ENCODE data around the gene ELMO3. TPM values are rescaled to one million over a fixed set of nuclear protein-coding genes. Genes with fewer than 3 reads are reported as not detected.

ELMO3 gene
- total RNA-seq, 1 donor from 2014 or later, result 4.5 TPM

DNA sequence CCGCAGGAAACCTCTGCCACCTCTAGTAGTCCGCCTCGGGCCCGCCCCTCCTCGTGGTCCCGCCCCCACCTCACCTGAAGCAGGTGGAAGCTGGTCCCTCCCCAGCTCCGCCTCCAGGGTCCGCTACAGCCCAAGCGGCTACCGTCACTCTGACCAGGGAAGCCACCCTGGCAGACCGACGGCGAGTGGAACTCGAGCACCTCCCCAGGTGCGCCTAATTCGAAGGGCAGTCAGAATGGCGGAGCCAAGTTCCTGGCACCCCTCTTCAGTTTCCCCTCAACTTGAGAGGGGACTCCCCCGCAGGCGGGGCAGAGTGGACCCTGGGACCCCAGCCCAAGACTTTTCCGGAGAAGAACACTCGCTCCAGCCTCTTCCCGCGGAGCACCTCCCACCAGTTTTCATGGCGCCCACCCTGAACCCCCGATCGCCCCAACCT is 47.8 kb downstream of the ELMO3 start:
- TF ChIP-seq, protein P1, sequence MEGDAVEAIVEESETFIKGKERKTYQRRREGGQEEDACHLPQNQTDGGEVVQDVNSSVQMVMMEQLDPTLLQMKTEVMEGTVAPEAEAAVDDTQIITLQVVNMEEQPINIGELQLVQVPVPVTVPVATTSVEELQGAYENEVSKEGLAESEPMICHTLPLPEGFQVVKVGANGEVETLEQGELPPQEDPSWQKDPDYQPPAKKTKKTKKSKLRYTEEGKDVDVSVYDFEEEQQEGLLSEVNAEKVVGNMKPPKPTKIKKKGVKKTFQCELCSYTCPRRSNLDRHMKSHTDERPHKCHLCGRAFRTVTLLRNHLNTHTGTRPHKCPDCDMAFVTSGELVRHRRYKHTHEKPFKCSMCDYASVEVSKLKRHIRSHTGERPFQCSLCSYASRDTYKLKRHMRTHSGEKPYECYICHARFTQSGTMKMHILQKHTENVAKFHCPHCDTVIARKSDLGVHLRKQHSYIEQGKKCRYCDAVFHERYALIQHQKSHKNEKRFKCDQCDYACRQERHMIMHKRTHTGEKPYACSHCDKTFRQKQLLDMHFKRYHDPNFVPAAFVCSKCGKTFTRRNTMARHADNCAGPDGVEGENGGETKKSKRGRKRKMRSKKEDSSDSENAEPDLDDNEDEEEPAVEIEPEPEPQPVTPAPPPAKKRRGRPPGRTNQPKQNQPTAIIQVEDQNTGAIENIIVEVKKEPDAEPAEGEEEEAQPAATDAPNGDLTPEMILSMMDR (conservative IDR thresholded peaks at IDR 0.05), result no peak
- no peak overlapping the region for H3K27ac Mint-ChIP-seq (ENCODE audit: unreplicated experiment)
- DNase-seq (ENCODE audit: low read depth, low spot score), result no peak
- H3K9me3 Mint-ChIP-seq, result no peaks in the 10 kb centered on the region
- no peaks in the 10 kb centered on the region for H3K36me3 Mint-ChIP-seq (ENCODE audit: low read depth)
- peaks cover 34% of the 10 kb centered on the region for H3K4me1 Mint-ChIP-seq
- peaks cover 37% of the 10 kb centered on the region for H3K27me3 Mint-ChIP-seq (ENCODE audit: low read depth)
- peak overlapping the region; percentile 85 for H3K4me3 Mint-ChIP-seq

GRCh38 chr16:67247192-67248072 is 48.5 kb downstream of the ELMO3 start, which contains the start of gene FHOD1:
FHOD1 (minus strand) TSS chr16:67247481; CDS start chr16:67247410, 71 bp downstream.
- peak within 1 kb of the TSS; percentile 85 for H3K4me3 Mint-ChIP-seq
- peaks cover 34% of the 10 kb centered on the region for H3K4me1 Mint-ChIP-seq

GRCh38 chr16:67248073-67248400 is 49.1 kb downstream of the ELMO3 start:
- Mint-ChIP-seq H3K4me1 (peaks cover 34% of the 10 kb centered on the region), H3K27me3 (ENCODE audit: low read depth) (peaks cover 38% of the 10 kb centered on the region), H3K36me3 (ENCODE audit: low read depth) (no peaks in the 10 kb centered on the region), H3K9me3 (no peaks in the 10 kb centered on the region), H3K27ac (ENCODE audit: unreplicated experiment) (no peak overlapping the region), H3K4me3 (peak overlapping the region; percentile 85)
- TF ChIP-seq, protein P1 (conservative IDR thresholded peaks at IDR 0.05), result no peak
- DNase-seq (ENCODE audit: low read depth, low spot score), result no peak

More at GRCh38 chr16:67247192-67248072, 48.5 kb downstream of the ELMO3 start, which contains the start of gene FHOD1:
- no peak within 1 kb of the TSS for H3K27ac Mint-ChIP-seq (ENCODE audit: unreplicated experiment)
- peak; percentile 97 for DNase-seq (ENCODE audit: low read depth, low spot score)
- TF ChIP-seq, protein P1 (conservative IDR thresholded peaks at IDR 0.05), result no peak
- peaks cover 38% of the 10 kb centered on the region for H3K27me3 Mint-ChIP-seq (ENCODE audit: low read depth)
- no peaks in the 10 kb centered on the region for H3K36me3 Mint-ChIP-seq (ENCODE audit: low read depth)
- H3K9me3 Mint-ChIP-seq, result no peaks in the 10 kb centered on the region

- Mint-ChIP-seq H3K36me3 (ENCODE audit: low read depth) (no peaks in the 10 kb centered on the region), H3K27ac (ENCODE audit: unreplicated experiment) (no peak within 1 kb of the TSS), H3K9me3 (no peaks in the 10 kb centered on the region), H3K4me1 (peaks cover 34% of the 10 kb centered on the region), H3K4me3 (peak within 1 kb of the TSS; percentile 90), H3K27me3 (ENCODE audit: low read depth) (peaks cover 38% of the 10 kb centered on the region)
- TF ChIP-seq, protein P1 (conservative IDR thresholded peaks at IDR 0.05), result peak; percentile 44
- DNase-seq (ENCODE audit: low read depth, low spot score), result peak; percentile 35
Measured at GRCh38 chr16:67248401-67249177, 49.7 kb downstream of the ELMO3 start, which contains the start of gene SLC9A5. SLC9A5 (plus strand) TSS chr16:67248979; CDS start chr16:67249015, 36 bp downstream.

DNA sequence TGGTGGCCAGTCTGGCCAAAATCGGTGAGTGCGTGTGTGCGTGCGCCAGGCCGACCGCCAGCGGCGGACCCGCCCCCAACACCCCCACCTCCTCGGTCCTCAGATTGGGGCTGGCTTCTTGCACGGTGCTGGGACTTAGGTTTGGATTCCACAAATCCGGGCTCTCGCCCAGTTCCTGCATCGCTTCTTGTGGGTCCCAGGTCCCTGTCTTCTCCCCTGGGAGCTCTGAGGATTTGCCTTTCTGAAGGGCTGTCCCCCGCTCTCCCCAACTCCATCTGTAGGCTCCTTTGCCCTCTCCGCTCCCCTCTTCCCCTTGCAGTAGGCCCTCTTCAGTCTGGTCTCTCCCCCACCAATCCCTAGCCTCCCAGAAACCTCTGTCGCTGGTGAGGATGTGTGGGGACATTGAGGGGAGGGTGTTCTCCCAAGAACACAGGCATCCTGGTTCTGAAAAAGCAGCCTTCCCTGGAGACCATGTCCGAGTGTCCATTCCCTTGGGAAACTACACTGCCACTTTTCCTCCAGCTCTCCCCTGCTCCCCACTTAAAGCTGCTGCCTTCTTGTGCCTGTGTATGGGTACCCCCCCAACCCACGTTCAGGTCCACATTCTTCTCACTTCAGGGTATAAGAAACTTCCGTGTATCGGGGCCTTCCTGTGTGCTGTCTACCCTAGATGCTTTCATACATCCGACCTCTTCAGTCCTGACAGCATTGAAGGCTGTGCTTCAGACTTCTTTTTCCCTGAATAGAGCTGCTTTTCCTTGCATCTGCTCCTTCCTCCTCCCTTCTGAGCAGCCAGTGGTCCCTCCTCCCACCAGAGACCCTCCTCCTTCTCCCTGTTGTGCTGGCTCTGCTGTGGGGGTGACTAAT is 50.5 kb downstream of the ELMO3 start:
- no peaks in the 10 kb centered on the region for H3K9me3 Mint-ChIP-seq
- H3K36me3 Mint-ChIP-seq (ENCODE audit: low read depth), result no peaks in the 10 kb centered on the region
- H3K27ac Mint-ChIP-seq (ENCODE audit: unreplicated experiment), result no peak overlapping the region
- TF ChIP-seq, protein P1 (conservative IDR thresholded peaks at IDR 0.05), result no peak
- H3K4me1 Mint-ChIP-seq, result peaks cover 34% of the 10 kb centered on the region
- no peak for DNase-seq (ENCODE audit: low read depth, low spot score)
- peaks cover 38% of the 10 kb centered on the region for H3K27me3 Mint-ChIP-seq (ENCODE audit: low read depth)
- H3K4me3 Mint-ChIP-seq, result peak overlapping the region; percentile 90
